Measurements from ENCODE around the gene MNDA.

Gene MNDA

GRCh38 chr1:158830904-158831507 is at the start of gene MNDA:
TSS of gene MNDA (plus strand) at chr1:158831351. CDS start at chr1:158842154, 10,803 bp downstream.
- no peak for DNase-seq

DNA sequence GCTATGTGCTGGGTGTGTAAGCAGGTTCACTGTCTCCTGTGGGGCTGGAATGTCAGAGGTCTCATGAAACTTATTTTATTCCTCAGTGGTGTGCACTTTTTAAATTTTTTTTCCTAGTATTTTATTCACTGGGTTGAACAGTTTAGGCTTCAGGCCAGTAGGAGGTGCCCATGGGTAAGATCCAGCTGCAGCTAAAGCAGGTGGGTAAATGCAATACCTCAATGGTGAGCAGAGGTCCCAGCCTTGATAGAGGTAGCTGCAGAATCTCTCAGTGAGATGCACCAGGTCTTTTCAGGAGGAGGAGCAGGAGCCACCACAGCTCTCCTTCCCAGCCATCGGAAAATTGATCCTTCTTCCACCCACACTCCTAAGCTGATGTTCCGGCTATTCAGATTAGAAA is 37.5 kb upstream of the MNDA start:
- no peak for DNase-seq

- no peak for DNase-seq
These were observed 36.9 kb upstream of the MNDA start for GRCh38 chr1:158794247-158794646.

DNA sequence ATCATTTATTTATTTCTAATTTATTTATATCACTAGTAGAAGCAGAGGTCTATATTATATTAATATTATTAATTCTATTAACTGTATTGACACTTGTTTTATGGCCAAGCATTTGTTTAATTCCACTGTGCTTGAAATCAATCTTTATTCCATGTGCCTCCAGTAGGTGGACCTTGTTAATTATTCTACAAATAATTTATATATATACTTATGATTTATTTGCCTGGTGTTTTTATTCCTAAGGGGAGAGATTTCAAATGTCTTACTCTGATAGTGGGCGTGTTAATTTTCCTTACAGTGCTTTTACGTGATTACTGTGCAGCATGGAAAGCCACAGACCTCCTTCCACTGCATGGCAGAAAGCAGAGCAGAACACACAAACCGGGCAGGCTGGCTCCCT is 32.6 kb upstream of the MNDA start:
- DNase-seq, result no peak

GRCh38 chr1:158799689-158800088 is 31.5 kb upstream of the MNDA start:
- DNase-seq, result no peak

- DNase-seq, result no peak
These were observed 30.6 kb upstream of the MNDA start for GRCh38 chr1:158800526-158800925.

DNA sequence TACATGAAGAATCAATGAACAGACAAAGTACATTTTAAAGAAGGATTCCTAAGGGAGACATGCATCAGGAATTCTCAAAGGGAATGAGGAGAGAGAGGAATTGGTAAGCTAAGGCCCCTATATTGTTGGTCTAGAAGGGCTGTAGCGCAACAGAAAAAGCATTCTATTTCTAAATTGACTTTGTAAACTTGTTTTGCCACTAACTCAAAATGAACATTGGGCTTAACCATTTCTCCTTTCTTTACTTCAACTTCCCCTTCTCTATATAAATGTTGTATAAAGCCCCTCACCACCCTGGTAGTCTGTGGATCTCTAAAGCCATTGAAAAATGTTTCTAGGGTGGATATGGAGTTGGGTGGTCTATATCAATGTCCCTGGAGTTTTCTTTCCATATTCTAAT is 29.8 kb upstream of the MNDA start:
- DNase-seq, result no peak

DNA sequence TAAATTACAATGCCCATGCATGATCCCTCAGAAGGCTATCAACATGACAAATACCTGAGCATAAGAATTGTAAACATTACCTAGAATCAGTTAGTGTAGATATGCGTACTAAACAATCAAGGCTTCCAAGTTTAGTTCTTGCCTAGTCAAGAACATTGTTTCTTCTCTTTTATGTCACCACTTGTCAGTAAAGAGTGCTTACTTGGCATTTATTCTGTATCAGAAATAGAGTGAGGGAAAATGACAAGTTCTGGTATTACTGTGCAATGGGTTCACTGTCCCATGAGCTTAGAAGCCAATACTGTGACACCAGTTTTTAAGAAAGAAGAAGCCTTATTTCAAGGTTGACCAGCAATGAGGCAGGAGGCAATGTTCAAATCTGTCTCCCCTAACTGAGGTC is 27.5 kb upstream of the MNDA start:
- no peak for DNase-seq

DNA sequence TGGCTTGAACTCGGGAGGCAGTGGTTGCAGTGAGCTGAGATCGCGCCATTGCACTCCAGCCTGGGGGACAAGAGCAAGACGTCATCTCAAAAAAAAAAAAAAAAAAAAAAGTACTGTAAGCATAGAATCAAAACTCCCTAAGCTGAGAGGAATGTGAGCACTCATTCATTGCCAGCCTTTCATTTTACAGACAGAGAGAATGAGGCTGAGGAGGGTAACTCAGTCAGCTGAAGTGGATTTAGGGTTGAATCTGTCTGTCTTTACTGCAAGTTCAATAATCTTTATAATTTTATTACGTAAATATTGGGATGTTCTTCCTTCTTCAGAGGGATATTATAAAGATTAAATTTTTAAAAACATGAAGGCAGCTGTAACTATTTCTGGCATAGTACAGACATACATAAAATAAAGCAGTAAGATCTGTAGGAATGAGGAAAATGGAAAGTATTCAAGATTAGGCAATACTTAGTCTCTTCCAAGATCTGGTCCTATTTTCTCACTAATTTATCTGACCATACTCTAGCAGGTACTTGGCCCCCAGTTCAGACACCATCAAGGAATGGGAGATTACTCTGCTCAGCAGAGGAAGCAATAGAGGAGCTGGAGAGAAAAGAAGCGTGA is 24.1 kb upstream of the MNDA start:
- no peak for DNase-seq

DNA sequence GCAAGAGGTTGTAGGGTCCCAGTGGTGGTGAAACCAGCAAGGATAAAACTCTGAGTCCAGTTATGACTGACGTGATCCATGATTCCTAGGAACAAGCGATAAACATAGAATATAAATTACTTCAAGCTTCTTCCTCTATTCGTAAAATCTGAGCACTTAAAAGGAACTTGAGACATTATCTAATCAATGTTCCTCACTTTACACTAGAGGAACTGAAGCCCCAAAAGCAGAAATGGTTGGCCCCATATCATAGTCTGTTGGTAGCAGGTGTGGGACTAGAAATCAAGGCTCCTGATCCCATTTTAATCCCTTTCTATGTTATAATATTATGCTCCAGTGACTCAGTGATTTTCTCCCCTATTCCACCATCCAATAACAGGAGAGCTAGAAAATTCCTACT is 21.9 kb upstream of the MNDA start:
- DNase-seq, result no peak

GRCh38 chr1:158809862-158810261 is 21.3 kb upstream of the MNDA start:
- no peak for DNase-seq

GRCh38 chr1:158810311-158810710 is 20.8 kb upstream of the MNDA start:
- DNase-seq, result no peak

- DNase-seq, result no peak
These were observed 18.8 kb upstream of the MNDA start for GRCh38 chr1:158812336-158812735.

DNA sequence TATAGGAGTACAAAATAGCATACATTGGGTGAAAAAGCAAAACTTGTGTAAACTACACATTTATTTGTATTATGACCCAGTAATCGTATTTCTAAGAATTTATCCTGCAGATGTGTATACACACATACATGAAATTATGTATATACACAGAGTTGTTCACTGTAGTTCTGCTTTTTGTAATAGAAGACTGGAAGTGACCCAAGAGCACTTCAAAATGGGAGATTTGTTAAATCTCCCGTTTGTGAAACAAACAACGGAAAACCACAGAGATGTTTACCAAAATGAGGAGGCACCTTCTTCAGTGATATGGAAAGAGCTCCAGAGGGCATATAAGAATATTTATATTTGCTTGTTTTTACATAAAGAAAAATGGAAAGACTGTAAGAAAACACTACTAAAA is 18.0 kb upstream of the MNDA start:
- DNase-seq, result no peak

- no peak for DNase-seq
These were observed 16.2 kb upstream of the MNDA start for GRCh38 chr1:158814970-158815369.

- no peak for DNase-seq
These were observed 12.6 kb upstream of the MNDA start for GRCh38 chr1:158818560-158818959.

GRCh38 chr1:158818975-158819431 is 12.1 kb upstream of the MNDA start:
- no peak for DNase-seq

- no peak for DNase-seq
These were observed 11.4 kb upstream of the MNDA start for GRCh38 chr1:158819461-158820443.

GRCh38 chr1:158821723-158822122 is 9.4 kb upstream of the MNDA start:
- no peak for DNase-seq

- DNase-seq, result no peak
These were observed 975 bp upstream of the MNDA start for GRCh38 chr1:158830074-158830677.

DNA sequence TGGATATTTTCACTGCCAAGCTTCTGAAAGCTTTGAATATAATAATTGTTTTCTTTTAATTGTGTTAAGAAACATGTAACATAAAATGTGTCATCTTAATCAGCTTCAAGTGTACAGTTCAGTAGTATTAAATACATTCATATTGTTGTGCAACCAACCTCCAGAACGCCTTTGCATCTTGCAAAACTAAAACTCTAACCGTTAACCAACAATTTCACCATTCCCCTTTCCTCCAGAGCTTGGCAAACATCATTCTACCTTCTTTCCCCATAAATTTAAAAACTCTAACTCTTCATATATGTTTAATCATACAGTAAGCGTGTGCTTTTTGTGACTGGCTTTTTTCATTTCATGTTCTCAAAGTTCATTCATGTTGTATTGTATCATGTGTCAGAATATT is 2.1 kb downstream of the MNDA start:
- no peak for DNase-seq

GRCh38 chr1:158836038-158836437 is 4.9 kb downstream of the MNDA start:
- no peak for DNase-seq

- DNase-seq, result no peak
These were observed 7.5 kb downstream of the MNDA start for GRCh38 chr1:158838660-158839059.
